Cerebellar cortex (tissue), 1 donor: Measurements from ENCODE around the gene SLBP.

Source experiments
- DNase-seq: peaks from one replicate; pipeline ENCODE4 v3.0.0-alpha.2; 2015; ENCODE audit warnings: low spot score

The SLBP gene

DNA sequence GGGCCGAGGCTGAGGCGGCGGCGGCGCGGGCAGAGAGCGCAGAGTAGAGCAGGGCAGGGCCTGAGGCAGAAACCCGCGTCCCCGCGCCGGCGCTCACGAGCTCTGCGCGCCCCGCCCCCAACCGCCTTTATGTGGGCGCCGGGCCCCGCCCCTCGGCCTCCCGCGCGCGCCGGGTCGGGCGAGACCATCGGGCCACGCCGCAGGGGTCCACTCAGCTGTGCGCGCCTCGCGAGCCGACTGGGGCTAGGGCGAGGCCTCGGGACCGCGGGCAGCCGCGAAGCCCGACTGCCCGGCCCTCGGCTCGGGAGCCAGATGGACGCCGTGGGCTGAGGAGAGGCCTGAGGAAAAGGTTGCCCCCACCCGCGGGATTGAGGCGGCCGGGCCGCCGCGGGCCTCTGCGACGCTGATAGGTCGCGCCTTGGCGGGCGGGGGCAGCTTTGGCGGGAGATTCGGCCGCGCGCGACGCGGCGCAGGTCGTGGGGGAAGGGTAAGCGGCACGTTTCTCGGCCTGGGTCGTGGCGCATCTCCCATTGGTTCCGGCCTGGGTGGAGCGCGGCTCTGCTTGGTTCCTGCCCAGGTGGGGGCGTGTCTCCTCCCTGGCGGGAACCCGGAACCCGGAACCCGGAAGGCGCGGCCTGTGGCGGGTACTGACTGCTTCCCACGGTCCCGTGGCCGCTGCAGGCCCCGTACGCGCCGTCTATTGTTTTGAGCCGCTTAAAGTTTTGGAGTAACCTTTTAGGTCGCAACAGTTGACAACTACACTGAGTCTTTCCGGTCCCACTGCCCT is at the start of gene SLBP:
Gene SLBP (minus strand): TSS at position 104 of the 787 bp plus-strand sequence. CDS start 131 bp downstream, outside the sequence.
- DNase-seq, result peak; percentile 88

DNA sequence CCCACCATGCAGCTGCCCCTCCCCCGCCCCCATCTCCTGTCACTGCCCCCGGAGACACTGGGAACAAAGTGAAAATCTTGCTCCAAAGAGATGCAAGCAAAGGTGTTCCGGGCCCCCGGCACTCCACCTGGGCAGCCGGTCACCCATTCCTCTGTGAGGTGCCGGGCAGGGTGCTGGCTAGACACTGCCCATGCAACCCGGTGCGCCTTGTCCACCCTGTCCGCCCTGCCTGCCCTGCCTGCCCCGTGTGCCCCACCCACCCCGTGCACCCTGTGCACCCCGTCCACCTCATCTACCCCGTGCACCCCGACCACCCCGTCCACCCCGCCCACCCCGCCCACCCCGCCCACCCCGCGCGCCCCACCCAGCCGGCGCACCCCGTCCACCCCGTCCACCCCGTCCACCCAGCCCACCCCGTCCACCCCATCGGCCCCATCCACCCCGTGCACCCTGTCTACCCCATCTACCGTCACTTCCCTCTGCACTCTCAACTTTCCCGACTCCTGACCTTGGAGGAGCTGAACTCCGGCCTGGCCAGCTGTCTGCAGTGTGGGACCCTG is 49.1 kb upstream of the SLBP start:
- DNase-seq, result no peak

DNA sequence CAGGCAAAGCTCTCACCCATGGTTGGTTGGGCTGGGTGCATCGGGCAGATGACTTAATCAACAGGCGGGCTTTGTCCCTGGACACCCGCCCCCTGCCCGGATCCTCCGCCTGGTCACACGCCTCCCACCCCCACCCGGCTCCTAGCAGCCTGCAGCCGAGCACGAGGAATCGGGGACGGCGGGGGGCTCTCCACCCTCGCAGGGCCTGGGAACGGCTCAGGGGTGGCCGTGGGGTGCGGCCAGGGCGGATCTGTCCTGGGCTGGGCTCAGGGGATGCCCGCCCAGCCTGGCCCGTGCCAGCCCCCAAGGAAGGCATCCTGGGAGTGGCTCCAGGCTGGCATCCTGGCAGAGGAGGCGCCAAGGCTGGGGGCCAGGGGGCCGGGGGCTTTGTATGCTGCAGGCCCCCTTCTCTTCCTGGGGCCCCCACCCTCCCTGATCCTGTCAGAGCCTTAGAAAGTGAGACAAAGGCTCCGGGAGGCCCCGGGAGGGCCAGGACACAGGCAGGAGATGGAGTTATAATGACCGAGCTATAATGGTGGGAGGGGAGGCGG is 48.5 kb upstream of the SLBP start:
- no peak for DNase-seq

DNA sequence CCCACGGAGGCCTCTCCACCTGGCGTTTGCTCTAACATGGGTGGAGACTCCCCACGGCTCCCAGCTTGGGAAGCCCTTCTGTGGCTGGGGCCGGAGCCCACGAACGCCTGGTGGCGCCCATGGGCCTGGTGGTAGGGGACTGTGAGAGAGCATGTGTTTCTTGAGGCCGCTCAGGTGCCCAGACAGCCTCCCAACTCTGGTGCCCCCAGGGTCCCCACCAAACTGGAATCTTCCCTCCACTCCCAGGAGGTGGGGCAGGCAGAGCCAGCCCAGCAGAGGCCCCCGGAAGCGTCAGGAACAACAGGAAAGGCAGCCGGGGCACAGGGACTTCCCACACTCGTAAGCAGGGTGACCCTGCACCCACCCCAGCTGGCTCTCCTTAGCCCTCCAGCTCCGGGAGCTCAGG is 47.7 kb upstream of the SLBP start:
- DNase-seq, result no peak

DNA sequence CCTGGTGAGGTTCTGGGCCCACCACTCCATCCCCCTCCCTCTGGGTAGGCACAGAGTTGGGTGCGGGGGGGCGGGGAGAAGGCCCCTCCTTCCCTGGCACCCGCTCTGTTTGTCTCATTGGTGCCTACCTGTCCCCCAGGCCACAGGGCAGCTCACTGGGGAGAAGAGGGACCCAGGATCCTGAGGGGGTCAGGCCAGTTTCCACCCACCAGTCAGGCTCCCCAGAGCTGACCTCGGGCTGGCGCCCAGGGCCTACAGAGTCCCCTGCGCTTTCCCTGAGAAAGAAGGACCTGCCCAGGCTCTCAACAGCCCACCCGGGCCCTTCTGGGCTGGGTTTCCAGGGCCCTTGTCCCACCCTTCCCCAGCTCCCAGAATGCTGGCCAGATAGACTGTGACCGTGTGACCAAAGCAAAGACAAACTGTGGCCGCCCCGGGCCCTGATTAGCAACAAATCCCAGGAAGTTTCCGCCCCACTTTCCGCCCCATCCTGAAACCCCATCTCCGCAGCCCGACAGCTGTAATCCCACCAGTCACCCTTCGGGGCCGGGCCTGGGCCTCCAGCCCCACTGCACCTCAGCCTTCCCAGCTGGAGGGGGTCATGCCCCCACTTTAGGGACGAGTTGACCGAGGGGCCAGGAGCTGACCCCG is 47.2 kb upstream of the SLBP start:
- DNase-seq, result peak; percentile 51

DNA sequence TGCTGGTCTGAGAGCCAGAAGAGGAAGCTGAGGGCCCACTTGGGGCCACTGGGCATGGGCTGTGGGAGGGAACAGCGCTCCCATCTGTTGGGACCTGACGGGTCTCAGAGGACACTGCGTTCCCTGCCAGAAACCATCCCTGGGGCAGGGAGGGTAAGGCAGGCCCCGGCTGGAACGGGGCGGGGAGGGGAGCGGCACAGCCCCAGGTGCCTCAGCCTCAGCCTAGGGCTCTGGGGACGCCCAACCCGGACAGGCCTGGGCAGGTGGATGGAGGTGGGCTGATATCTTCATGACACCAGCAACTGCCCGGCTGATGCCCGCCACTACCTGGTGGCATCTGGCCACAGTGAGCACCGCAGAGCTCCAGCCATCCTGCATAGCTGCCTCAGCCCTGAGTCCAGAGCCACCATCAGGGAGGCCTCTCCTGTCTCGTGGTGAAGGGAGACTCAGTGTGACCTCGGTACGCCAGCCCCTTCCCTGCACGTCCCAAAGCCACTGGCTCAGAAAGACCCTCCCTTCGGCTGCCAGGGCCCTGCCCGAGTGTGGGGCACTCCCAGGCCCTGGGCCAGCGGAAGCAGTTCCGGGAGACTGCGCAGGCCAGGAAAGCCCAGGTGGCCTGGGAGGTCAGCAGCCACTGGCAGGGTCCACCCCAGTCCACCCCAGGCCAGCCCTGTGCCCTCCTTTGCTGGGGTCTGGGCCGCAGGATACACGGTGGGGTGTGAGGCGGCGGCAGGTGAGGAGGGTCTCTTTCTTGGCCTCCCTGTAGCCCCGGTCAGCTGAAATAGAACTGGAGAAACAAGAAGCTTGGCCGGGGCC is 46.4 kb upstream of the SLBP start:
- no peak for DNase-seq

DNA sequence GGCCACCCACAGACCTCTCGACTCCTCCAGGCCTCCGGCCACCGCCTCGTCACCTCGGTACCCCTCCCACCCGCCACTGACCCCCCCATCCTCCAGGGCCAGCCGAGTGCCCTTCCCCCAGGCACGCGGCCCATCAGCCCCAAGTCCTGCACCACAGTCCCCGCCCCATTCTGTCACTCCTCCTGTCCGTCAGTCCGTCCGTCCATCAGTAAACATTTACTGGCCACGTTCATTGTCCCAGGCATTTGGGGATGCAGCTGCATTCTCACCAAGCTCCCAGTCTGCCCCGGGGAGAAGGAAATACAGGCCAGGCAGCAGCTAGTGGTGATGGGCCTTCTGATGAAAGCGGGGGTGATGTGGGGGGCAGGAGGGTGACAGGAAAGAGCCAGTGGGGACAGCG is 45.7 kb upstream of the SLBP start:
- no peak for DNase-seq

DNA sequence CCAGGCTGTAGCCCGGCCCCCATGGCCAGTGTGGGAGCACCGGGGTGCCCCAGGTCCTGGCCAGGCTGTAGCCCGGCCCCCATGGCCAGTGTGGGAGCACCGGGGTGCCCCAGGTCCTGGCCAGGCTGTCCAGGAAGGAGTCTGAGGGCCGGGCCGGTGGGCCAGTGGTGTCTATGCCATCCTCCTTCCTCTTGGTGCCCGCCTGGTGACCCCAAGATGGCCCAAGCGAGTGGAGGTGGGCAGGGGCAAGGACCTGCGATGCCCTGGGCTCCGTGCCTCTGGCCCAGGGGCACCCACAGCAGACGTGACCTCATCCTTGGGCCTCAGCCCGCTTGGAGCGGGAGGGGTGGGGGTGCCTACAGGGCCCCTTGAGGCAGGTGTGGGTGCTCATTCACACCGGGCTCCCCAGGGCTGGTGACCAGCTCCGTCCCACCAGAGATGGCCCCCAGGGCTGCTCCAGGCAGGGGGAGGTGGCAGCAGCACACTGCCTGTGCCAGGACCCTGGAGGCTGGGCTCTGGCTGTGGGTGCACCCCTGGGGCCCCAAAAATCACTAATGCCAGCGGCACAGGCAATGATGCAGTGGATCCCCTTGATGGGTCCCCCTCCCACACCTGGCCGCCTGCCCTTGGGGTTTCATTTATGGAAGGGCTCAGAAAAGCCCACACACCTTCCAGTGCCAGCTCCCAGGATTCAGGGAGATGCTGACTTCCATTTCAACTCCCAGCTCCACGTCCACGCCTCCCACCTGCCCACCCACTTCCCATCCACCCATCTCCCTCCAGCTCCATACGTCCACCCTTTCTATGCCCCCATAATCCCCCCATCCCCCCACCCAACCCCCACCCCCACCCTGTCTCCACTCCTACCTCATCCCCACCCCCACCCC is 45.0 kb upstream of the SLBP start:
- no peak for DNase-seq

DNA sequence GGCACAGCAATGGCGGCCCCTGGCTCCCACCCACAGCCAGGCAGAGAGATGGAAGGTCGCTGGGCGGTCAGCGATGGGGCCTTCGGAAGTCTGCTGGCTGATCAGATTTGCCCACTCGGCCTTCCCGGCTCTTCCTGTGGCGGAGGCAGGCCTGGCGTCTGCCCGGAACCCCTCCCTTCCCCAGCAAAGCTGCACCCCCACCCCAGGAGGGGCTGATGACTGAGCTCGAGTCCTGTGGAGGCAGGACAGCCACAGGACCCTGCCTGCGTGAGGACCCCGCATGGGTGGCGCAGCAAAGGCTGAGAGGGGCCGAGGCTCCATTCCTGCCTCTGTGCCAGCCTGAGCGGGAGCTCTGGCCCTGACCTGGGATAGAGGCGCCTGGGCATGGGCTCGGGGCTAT is 44.0 kb upstream of the SLBP start:
- DNase-seq, result no peak

DNA sequence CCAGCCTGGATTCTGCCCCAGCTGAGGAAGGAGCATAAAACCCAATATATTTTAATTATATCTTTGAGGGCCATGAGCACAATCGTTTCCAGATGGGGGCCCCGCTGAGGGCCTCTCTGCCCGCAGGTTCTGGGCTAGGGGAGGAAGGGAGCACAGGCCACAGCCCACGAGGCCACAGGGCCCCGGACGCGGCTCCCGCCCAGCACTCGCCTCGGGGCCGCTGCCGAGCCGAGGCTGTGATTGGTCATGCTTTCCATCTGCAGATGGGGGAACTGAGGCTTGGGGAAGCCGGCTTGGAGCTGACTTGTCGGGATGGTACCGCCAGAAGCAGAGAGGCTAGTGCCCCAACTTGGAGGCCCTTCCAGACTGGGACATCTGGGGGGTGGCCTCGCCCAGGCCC is 43.2 kb upstream of the SLBP start:
- no peak for DNase-seq

DNA sequence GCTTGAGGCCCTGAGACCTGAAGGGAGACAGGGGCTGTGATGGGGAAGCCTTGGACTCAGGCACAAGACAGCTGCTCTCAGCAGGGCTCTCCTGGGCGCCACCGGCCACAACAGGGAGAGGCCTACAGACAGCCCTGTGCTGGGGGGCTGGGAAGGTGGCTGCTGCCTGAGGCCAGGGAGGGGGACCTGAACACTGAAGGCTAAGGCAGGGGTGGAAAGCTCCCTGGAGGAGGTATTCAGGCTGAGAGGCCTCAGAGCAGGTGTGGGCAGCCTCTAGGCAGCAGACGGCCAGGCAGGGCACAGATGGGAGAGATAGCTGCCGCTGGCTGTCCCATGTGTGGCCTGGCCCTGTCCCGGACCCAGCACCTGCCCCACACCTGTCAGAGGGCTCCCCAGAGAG is 42.2 kb upstream of the SLBP start:
- no peak for DNase-seq

DNA sequence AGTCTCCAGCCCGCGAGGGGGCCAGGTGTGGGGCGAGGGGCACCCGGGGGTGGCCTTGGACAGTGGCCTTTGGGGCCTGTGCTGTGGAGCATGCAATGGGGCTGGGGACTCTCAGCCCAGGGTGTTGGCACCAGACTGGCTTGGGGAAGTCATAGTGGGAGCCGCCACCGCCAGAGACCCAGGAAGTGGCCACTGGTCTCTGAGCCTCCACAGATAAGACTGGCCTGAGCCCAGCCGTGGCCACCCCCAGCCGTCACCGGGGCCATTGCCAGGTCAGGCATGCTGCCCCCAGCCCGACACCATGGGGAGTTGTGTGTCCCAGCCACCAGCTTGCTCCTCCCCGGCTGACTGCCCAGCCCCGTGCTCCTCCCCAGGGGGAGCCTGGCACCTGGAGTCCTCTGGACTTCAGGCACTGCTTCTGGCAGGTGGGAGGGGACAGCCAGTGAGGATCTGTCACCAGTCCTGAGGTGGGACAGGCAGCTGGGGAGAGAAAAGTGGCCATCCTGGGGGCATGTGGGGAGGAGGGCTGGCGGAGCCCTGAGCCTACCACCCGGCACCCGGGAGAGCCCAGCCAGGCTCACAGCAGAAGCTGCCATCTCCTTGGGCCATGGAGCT is 41.7 kb upstream of the SLBP start:
- no peak for DNase-seq

DNA sequence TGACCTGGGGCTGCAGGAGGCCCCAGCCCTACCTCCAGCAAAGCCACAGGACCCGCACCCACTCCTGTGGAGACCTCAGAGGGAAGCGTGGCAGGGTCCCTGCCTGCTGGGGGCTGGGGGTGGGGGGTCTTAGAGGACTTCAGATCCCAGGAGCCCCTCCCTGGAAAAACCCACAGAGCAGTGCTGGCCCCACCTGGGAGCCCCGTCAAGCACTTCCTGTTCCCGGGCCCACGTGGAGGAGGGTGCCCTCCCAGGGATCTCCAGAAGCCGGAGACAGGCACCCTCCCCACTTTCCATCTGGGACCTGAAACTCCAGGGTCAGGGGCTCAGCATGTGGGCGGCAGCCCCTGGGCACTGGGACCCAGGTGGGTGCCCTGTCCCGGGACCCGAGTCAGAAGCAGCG is 41.2 kb upstream of the SLBP start:
- no peak for DNase-seq

DNA sequence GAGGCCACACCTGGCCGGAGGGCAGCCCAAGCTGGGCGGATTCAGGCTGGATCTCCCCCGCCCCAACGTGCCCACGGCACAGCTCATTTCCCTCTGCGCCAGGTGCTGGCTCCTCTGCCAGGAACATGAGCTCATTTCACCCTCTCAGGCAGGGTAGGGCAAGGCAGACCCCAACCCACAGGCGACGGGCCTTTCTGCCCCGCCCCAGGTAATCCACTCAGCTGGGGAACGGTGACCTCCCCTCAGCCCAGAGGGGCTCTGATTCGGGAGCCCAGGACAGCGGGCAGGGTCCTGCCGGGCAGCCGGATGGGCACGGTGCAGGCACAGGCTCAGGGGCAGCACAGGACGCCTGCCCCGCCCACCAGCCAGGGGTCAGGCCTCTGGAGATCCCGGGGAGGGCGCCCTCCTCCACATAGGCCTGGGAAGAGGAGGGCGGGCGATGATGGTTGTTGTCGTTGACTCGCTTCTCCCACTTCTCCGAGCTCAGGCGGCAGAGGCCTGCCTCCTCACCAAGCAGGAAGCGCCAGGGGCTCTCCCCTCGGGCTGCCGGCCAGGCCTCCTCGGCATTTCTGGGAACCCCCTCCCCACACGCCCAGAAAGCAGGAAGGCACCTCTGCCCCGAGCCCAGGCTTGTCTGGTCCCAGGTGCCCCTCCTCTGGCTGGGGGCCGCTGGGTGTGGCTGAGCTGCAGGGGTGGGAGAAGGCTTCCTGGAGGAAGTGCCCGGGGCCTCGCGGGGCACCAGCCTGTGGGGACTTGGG is 40.3 kb upstream of the SLBP start:
- DNase-seq, result no peak

DNA sequence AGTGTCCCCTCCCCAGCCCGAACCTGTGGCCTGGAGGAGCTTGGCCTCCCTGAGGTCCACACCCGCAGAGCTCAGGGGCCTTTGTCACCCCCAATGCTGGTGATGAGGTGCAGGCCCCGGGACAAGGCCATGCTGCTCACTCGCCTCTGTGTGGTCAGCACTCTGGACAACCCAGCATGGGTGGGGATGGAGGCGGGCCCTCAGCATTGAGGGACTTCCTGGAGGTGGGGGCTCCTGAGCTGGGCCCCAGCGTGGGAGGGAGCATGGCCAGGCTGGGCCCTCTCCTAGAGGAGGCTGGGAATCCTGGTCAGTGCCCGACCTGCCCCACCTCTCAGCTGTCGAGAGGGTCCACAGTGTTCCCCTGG is 39.8 kb upstream of the SLBP start:
- DNase-seq, result no peak

DNA sequence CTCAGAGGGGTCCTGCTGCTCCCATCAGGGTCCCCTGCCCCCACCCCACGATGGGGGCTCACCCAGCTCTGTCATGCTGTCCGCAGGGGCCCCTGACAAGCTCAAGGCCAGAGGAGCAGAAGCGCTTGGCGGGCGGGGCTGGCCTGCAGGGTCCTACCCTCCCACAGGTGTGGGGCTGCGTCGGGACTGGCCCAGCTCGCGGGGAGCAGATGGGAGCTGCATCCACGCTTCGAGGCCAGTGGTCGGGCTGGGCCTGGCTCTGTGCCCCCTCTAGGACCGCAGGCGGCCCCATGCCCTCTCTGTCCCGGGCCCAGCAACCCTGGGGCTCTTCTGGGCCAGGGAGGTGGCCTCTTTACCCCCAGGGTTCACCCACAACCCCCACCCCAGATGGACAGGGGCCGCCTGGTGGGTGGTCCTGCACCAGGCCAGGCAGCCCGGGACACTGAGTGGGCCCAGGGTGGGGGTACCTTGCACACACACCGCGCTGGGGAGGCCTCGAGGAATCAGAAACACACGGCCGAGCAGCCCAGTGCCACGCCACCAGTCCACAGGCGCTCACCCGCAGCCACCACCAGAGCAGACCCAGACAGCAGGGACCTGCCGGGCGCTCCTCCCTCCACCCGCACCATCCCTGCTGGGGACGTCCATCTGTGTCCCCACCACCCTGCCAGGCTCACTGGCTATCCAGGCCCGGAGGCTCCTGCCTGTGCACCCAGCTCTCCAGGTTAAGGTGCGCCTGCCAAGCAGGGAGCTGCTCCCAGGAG is 39.2 kb upstream of the SLBP start:
- no peak for DNase-seq

DNA sequence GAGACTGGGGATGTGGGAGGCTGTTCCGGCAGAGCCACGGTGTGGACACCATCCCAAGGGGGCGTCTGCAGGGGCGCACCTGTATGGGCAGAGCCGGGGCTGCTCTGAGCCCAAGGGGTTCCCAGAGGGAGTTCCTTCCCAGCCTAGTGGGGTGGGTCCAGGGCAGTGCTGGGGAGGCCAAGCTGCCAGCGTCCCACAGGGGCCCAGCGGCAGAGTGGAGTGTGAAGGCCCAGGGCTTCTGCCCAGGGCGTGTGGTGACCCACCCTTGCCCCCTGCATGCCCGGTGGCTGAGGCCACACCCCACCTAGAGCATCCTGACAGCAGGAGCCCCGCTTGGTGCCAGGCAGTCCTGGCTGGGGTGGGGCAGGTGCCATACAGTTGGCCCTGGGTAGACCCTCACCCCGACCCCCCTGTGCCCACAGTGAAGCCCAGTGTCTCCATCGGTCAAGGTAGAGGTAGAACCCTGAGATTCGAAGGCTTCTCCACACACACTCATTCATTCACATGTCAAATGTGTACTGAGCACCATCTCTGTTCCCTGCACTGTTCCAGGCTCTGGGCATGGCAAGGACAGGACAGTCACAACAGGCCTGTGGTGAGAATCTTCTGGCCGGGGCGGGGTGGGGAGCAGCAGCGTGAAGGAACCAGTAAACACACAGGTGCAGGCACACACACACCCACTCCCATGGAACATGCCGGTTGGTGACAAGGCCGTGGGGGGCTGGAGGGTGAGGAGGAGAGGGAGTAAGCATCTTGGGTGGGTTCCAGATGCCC is 38.4 kb upstream of the SLBP start:
- DNase-seq, result no peak

DNA sequence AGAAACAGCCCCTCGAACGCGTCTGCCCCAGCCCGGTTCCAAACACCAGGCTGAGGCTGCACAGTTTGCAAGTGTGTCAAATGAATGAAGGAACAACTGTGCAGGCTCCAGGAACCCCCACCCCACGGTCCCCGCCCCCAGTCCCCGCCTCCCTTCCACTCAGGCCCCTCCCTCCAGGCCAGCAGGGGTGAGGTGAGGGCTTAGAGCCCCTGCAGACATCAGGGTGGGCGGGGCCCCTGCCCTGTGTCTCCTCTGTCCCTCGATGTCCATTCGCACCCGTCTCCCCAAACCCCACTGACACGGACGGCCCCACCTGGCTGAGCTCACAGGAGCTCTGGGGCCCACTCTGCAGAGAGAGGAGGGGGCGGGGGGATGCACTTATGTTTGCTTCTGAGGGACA is 37.7 kb upstream of the SLBP start:
- no peak for DNase-seq

DNA sequence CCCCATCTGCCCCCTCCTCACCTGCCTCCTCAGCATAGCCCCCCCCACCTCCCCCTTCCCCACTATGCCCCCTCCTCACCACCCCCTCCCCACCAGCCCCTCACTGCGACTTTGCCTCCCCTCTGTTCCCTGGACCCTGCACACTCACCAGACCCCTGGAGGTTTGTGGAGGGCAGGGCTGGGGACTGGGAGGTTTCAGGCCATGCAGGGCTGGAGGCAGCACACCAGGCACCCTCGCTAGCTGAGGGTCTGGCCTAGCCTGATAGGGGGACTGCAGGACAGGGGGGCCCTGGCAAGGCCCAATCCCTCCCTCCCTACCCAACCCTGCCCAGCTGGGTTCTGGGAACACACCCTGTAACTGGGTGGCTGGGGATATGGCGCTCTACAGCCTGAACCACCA is 37.3 kb upstream of the SLBP start:
- DNase-seq, result no peak
